Kidney (tissue), 14 donors: ENCODE data around the gene METTL14. TPM values are rescaled to one million over a fixed set of nuclear protein-coding genes. Genes with fewer than 3 reads are reported as not detected.

Source experiments
- DNase-seq, 5 donors: peaks; one replicate each; pipeline ENCODE4 v3.0.0-alpha.2; 2013 to 2020
- FAIRE-seq: peaks from 2 replicates; lab custom pipeline; 2012; peaks lifted over from hg19 to GRCh38; lab: Jason Lieb, UNC
- H3K27ac ChIP-seq, 2 donors: one replicate each; pipeline ENCODE4 v1.7.0; 2013; ENCODE audit warnings: low read depth in 2 of 2, low read length in 2 of 2, inconsistent platforms in 1 of 2
- H3K27me3 ChIP-seq: one replicate; pipeline ENCODE4 v1.7.1; 2013; ENCODE audit warnings: low read length, inconsistent platforms; ENCODE audit not compliant: control insufficient read depth, insufficient read depth
- H3K36me3 ChIP-seq, 3 donors: one replicate each; pipeline versions ENCODE4 v1.7.0 to v1.7.1; 2013; ENCODE audit warnings: low read length in 3 of 3, control low read depth in 1 of 3, inconsistent platforms in 1 of 3; ENCODE audit not compliant: insufficient read depth in 3 of 3, control insufficient read depth in 2 of 3
- H3K4me1 ChIP-seq, 3 donors: one replicate each; pipeline versions ENCODE4 v1.7.0 to v1.7.1; 2013; ENCODE audit warnings: low read length in 3 of 3, inconsistent platforms in 1 of 3, low read depth in 1 of 3; ENCODE audit not compliant: control insufficient read depth in 2 of 3, insufficient read depth in 2 of 3
- H3K4me3 ChIP-seq, 3 donors: one replicate each; pipeline versions ENCODE4 v1.7.0 to v1.8.1; 2013; ENCODE audit warnings: low read length in 3 of 3, control low read depth in 1 of 3, inconsistent platforms in 1 of 3
- H3K9ac ChIP-seq, 3 donors: one replicate each; pipeline versions ENCODE4 v1.7.0 to v1.7.1; 2013; ENCODE audit warnings: low read length in 3 of 3, control low read depth in 1 of 3, inconsistent platforms in 1 of 3
- H3K9me3 ChIP-seq, 3 donors: one replicate each; pipeline versions ENCODE4 v1.7.0 to v1.7.1; 2013; ENCODE audit warnings: low read length in 3 of 3, control low read depth in 1 of 3, inconsistent platforms in 1 of 3; ENCODE audit not compliant: control insufficient read depth in 2 of 3, insufficient read depth in 1 of 3
- CTCF ChIP-seq: IDR thresholded peaks from 3 replicates; pipeline ENCODE4 v1.5.1; 2012; ENCODE audit warnings: mild to moderate bottlenecking, moderate library complexity, borderline replicate concordance; ENCODE audit not compliant: insufficient read depth; ENCODE audit errors: extremely low read depth
- intact Hi-C: fragments of 100-400 bp; cut with DNase I; formaldehyde crosslinking; loops from one replicate; pipeline ENCODE4 v1.11.1; 2022
- polyA plus RNA-seq: library from polyadenylated mRNA; stranded (reverse); fragments of 350-450 nt; fragmentation: Illumina TruSeq; extraction: RNeasy Lipid Tissue Mini Kit (QIAGEN cat#74804); gene quantifications from one replicate; pipeline ENCODE4 v1.2.3, GENCODE V29; 2014; ENCODE audit warnings: low read depth, low replicate concordance; ENCODE audit not compliant: insufficient read depth
- total RNA-seq: library from RNA; stranded (reverse); fragmentation: NEBNext Ultra II Directional; extraction: Animal tissue kit (Norgen Biotek cat#: 25700); gene quantifications from one replicate; pipeline ENCODE4 v1.2.1, GENCODE V29; 2021
- donor health status: control.
- donor health status: control.
- donor health status: control.
- donor health status: control.
- donor health status: control.
- donor health status: DM: yes; HTN: yes; CAD: no.
- donor health status: Normal renal cell carcinoma (clear cell type).

Gene METTL14
- total and polyA plus RNA-seq, 2 donors from 2014 or later = 10.1 to 46.4 TPM

- Histone ChIP-seq H3K4me3 (no peak overlapping the region), H3K27me3 (no peaks in the 10 kb centered on the region), H3K4me1 (peaks cover 0 to 15% (median 6%) of the 10 kb centered on the region in 3 donors), H3K9ac (no peak overlapping the region), H3K9me3 (no peaks in the 10 kb centered on the region), H3K36me3 (no peaks in the 10 kb centered on the region), H3K27ac (peak overlapping the region in 1 of 2 donors; percentile 52)
- intact Hi-C loops = no loop called here
- FAIRE-seq (no peak), DNase-seq (no peak)
- TF ChIP-seq CTCF = no peak
Observed at GRCh38 chr4:118751629-118752323, 66.6 kb downstream of the METTL14 start.

- FAIRE-seq = no peak
- H3K36me3 ChIP-seq = peaks cover 0 to 2% (median 0%) of the 10 kb centered on the region in 3 donors
- no peaks in the 10 kb centered on the region for H3K27me3 ChIP-seq
- H3K27ac ChIP-seq = no peak overlapping the region
- no peak for TF ChIP-seq CTCF
- H3K4me3 ChIP-seq = no peak overlapping the region
- H3K9ac ChIP-seq = no peak overlapping the region
- DNase-seq = no peak
- H3K9me3 ChIP-seq = no peaks in the 10 kb centered on the region
- H3K4me1 ChIP-seq = peaks cover 4 to 15% (median 8%) of the 10 kb centered on the region in 3 donors
- intact Hi-C loops = no loop called here
Observed at GRCh38 chr4:118752551-118752950, 67.4 kb downstream of the METTL14 start.

GRCh38 chr4:118753096-118753495, 67.9 kb downstream of the METTL14 start:
- Histone ChIP-seq H3K4me1 (peaks cover 4 to 15% (median 8%) of the 10 kb centered on the region in 3 donors), H3K9me3 (no peaks in the 10 kb centered on the region), H3K4me3 (no peak overlapping the region), H3K27ac (no peak overlapping the region), H3K36me3 (peaks cover 0 to 2% (median 0%) of the 10 kb centered on the region in 3 donors), H3K27me3 (no peaks in the 10 kb centered on the region), H3K9ac (no peak overlapping the region)
- TF ChIP-seq CTCF = no peak
- FAIRE-seq (no peak), DNase-seq (no peak)
- intact Hi-C loops = no loop called here
